ENCODE data around the gene AQP12B.

Gene AQP12B

GRCh38 chr2:240630771-240631547 is 51.7 kb downstream of the AQP12B start:
- no peak for DNase-seq

GRCh38 chr2:240629968-240630770 is 52.5 kb downstream of the AQP12B start:
- no peak for DNase-seq

GRCh38 chr2:240629619-240629967 is 53.1 kb downstream of the AQP12B start:
- no peak for DNase-seq

GRCh38 chr2:240628808-240629618 is 53.7 kb downstream of the AQP12B start:
- DNase-seq = no peak

- no peak for DNase-seq
Measured at GRCh38 chr2:240628507-240628807, 54.2 kb downstream of the AQP12B start.

- no peak for DNase-seq
Measured at GRCh38 chr2:240627736-240628506, 54.8 kb downstream of the AQP12B start.

GRCh38 chr2:240626531-240627300 is 56.0 kb downstream of the AQP12B start:
- DNase-seq = no peak
